ENCODE measurements around the gene TMC1.
"Not testable (repeated sequence)": the region's sequence is repeated elsewhere in the genome, so short reads cannot be mapped to it uniquely, and the experiment has no call there.

The TMC1 gene

DNA sequence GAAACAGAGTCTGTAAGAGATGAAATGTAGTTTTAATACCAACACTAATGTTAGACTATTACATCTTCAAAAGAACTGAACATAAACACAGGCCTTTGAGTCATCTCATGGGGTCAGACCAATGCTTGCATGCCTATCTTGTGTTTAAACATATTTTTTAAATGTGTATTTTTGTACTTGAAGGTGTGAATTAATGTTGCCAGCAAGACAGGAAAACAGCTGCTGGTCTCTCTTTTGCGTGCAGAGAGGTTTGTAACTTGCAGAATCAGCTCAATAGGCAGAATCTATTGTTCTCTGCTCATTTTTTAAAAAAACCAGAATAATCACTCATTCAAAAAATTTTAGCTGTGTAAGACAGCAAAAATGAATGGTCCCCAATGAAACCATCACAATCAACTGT is 251.3 kb downstream of the TMC1 start:
- DNase-seq (ENCODE audit: low read depth): no peak

DNA sequence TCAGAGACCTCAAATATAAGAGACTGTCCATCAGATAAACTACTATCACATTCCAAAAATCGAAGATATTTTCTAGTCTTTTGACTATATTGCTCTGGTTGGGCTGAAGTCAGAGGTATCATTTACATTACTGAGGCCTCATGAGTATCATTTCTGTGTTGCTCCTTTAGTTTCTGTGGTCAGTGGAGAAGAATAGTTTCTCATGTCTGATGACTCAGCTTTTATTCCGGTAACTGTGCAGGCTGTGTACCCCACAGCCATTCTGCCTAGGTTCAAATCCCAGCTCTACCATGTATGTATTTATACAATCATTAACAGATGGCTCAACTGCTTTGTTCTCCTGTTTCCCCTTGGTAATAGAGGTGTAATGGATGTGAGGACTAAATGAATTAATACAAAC is 252.2 kb downstream of the TMC1 start:
- no peak for DNase-seq (ENCODE audit: low read depth)

DNA sequence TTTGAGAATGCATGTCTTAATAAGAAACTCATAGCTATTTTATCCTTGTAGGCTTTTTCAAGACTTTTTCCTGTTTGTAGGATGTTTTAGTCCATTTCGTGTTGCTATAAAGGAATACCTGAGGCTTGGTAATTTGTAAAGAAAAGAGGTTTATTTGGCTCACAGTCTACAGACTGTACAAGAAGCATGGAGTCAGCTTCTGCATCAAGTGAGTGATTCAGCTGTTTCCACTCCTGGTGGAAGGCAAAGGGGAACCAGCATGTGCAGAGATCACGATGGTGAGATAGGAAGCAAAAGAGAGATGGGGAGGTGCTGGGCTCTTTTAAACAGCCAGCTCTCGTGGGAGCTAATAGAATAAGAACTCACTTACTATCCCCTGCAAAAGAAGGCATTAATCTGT is 254.2 kb downstream of the TMC1 start:
- no peak for DNase-seq (ENCODE audit: low read depth)

- no peak for DNase-seq (ENCODE audit: low read depth)
Observed at GRCh38 chr9:72779614-72780013, 258.2 kb downstream of the TMC1 start.

- no peak for DNase-seq (ENCODE audit: low read depth)
Observed at GRCh38 chr9:72786948-72787347, 265.5 kb downstream of the TMC1 start.

- DNase-seq (ENCODE audit: low read depth): no peak
Observed at GRCh38 chr9:72788966-72789735, 267.7 kb downstream of the TMC1 start.

- no peak for DNase-seq (ENCODE audit: low read depth)
Observed at GRCh38 chr9:72789885-72790284, 268.5 kb downstream of the TMC1 start.

DNA sequence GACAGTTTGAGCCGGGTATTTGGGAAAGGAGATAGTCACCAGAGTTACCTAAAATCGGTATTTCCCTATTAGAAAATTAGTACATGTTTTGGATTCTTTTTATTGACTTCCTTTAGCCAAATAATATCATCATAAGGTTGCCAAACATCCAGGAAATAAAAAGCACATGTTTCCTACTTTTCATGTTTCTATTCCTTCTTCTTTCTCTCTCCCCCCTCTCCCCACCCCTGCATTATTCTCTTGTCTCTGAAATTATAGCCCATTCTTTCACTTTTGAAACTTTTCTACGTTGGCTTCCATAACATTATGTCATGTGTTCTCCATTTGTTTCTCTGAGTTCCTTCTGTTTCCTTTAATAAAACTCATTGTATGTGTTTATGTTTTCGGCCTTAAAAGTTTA is 269.6 kb downstream of the TMC1 start:
- no peak for DNase-seq (ENCODE audit: low read depth)

- no peak for DNase-seq (ENCODE audit: low read depth)
Observed at GRCh38 chr9:72791436-72791835, 270.0 kb downstream of the TMC1 start.

DNA sequence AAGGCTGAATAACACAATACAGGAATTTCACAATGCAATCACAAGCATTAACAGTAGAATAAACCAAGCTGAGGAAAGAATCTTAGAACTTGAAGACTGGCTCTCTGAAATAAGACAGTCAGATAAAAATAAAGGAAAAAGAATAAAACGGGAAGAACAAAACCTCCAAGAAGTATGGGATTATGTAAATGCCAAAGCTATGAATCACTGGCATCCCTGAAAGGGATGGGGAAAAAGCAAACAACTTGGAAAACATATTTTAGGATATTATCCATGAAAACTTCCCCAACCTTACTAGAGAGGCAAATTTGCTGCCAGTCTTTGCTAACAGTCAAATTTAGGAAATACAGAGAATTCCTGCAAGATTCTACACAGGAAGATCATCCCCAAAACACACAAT is 273.5 kb downstream of the TMC1 start:
- DNase-seq (ENCODE audit: low read depth): no peak

DNA sequence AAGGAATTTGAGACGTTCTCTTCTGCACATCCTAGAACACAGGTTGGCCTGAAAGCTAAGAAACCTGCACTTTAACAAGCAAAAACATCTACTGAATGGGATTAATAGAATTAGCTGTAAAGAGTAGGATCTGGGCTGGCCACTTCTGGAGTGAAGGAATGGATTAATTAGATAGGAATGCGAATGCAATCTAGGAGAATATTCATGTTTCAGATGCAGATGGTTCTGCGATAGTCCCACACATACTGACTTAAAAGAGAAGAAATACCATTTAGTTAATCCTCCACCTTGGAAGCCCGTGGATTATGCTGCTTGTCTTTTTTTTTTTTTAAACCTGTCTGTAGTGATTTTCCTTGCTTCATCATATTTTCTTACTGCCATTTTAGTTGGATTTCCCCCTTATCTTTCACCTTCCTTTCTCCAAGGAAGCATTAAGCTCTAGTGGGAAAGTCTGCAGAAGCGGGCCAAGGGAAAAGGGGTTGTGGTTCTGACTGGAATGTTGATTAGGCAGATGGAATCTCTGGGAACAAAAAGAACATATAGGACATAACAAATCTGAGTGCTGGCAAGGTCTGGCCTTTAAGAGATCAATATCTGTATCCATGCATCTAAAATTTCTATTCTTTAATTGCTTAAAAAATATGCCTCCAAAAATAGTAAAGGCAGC is 279.1 kb downstream of the TMC1 start:
- no peak for DNase-seq (ENCODE audit: low read depth)

DNA sequence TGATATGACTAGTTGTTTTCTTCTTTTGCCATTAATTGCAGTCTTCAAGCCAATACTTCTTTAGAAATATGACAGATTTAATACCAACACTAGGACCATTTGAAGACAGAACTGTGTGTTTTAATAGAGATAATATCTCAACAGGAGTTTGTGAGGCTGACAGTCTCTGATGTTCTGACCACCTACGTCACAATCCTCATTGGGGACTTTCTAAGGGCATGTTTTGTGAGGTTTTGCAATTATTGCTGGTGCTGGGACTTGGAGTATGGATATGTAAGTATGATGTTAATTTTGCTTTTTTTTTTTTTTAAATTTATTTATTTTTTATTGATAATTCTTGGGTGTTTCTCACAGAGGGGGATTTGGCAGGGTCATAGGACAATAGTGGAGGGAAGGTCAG is 283.8 kb downstream of the TMC1 start:
- no peak for DNase-seq (ENCODE audit: low read depth)

DNA sequence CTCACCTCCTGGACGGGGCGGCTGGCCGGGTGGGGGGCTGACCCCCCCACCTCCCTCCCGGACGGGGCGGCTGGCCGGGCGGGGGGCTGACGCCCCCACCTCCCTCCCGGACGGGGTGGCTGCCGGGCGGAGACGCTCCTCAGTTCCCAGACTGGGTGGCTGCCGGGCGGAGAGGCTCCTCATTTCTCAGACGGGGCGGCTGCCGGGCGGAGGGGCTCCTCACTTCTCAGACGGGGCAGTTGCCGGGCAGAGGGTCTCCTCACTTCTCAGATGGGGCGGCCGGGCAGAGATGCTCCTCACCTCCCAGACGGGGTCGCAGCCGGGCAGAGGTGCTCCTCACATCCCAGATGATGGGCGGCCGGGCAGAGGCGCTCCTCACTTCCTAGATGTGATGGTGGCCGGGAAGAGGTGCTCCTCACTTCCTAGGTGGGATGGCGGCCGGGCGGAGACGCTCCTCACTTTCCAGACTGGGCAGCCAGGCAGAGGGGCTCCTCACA is 285.0 kb downstream of the TMC1 start:
- DNase-seq (ENCODE audit: low read depth): not testable (repeated sequence)

GRCh38 chr9:72807765-72808445 is 286.5 kb downstream of the TMC1 start:
- no peak for DNase-seq (ENCODE audit: low read depth)

DNA sequence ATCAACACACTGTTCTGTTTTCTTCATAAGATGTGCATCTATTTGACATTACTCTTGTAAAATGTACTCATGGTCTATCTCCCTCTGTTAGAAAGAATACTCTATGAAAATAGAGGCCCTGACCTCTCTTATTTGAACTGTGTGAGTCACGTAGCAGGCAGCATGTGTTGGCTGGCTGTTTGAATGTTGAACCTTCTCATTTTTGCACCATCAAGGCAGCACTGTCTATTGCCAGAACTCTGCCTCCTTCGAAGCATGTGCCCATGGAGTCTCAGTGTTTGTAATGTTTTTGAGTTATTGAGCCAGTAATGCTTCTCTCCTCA is 287.0 kb downstream of the TMC1 start:
- no peak for DNase-seq (ENCODE audit: low read depth)

DNA sequence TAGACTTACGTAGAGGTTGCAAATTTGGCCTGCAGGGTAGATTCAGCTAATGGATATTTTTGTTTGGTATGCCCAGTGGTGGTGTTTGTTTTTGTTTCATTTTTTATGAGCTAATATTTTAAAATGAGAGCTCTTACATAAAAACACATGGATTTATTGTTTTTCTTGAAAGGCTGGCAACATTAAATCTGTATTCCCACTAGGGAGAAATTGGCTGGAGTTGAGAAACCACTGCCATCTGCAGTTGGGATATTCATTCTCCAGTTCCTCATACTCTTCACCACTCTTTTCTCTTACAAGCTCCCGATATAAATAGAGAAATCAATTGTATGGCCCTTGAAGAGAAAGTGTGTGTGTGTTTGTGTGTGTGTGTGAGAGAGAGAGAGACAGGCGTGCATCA is 288.2 kb downstream of the TMC1 start:
- no peak for DNase-seq (ENCODE audit: low read depth)

GRCh38 chr9:72812559-72813111 is 291.2 kb downstream of the TMC1 start:
- no peak for DNase-seq (ENCODE audit: low read depth)

GRCh38 chr9:72813544-72813943 is 292.1 kb downstream of the TMC1 start:
- no peak for DNase-seq (ENCODE audit: low read depth)

DNA sequence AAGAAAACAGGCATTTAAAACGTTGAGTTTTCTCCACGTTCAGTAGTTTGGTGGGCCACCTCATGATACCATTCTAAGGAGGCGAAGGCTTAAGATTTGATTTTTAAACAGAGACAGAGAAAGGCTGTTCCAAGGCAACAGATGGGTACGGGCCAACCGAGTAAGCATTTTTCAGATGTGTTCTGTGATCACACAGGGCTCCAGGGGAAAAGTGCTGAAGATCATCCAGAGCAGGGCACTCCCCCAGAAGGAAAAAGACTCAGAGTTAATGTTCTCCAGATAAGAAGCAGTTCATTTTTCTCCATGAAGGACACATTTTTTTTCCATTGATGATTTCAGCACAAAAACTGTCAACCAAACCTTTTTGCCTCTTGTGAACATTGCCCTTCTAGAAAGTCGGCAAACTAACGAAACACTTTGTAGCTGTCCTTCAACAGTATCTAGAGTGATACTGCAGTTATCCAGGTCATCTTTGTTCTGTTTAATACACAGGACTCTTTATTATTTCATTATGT is 292.7 kb downstream of the TMC1 start:
- DNase-seq (ENCODE audit: low read depth): no peak

DNA sequence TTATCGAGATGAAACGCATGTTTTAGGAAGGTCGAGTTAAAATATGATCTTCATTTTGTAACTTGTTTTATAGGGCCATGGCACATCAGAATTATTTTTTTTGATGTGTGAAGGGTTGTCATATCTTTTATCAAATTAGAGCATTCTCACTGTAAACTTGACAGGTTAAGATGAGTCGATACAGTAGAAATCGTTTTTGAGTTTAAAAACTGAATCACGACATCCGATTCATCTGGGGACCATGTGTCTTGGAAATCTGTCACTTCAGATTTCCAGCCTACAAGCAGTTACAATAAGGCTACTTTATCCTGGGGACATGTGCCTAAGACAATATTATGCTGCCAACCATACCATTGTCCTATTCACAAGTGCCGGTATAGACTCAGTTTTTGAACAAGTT is 295.3 kb downstream of the TMC1 start:
- DNase-seq (ENCODE audit: low read depth): no peak

DNA sequence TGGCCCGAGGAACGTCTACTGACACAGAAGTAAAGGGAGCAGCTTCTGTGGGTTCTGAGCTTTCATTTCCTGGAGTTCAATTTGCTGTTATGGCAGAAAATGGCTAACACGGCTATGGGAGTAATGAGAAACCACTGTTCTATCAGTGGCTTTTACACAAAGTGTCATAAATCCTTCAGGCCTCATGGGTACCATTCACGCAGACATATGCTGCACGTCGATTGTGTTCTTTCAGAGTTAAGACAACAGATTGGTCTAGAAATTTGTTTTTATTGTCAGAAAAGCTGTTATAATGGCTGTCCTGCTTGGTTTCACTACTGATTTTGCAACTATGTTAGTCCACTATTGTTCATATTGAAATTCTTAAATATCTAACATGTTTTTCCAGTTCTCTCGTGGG is 296.0 kb downstream of the TMC1 start:
- DNase-seq (ENCODE audit: low read depth): no peak

GRCh38 chr9:72818385-72818784 is 297.0 kb downstream of the TMC1 start:
- no peak for DNase-seq (ENCODE audit: low read depth)

DNA sequence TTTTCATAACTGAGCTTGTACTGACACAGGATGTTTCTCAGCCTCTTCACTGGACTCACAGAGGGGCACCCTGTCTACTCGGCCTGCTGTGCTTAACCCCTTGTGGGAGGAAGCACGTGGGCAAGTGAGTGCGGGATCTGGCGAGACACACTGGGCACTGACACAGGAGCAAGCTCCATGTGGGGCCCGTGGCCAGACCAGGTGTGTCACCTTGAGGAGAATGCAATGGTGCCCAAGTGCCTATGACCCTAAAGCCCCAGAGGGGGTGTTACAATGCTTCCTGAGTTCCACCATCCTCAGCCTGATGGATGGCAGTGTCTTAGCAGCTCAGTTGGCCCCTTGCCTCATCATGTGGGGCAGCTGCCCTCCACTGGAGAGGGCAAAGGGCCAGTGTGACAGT is 302.6 kb downstream of the TMC1 start:
- no peak for DNase-seq (ENCODE audit: low read depth)
